NCI-H2196 treated with DMSO at 0.1 percent for 48 hours (cell line): ENCODE data around the gene AHCYL2.
A peak's percentile ranks its signal among the peaks of the same experiment; 100 is the strongest.

Experiments used
- DNase-seq: peaks from one replicate; lab custom pipeline; 2025; ENCODE audit not compliant: unreplicated experiment; lab: John Stamatoyannopoulos, UW

The AHCYL2 gene

DNA sequence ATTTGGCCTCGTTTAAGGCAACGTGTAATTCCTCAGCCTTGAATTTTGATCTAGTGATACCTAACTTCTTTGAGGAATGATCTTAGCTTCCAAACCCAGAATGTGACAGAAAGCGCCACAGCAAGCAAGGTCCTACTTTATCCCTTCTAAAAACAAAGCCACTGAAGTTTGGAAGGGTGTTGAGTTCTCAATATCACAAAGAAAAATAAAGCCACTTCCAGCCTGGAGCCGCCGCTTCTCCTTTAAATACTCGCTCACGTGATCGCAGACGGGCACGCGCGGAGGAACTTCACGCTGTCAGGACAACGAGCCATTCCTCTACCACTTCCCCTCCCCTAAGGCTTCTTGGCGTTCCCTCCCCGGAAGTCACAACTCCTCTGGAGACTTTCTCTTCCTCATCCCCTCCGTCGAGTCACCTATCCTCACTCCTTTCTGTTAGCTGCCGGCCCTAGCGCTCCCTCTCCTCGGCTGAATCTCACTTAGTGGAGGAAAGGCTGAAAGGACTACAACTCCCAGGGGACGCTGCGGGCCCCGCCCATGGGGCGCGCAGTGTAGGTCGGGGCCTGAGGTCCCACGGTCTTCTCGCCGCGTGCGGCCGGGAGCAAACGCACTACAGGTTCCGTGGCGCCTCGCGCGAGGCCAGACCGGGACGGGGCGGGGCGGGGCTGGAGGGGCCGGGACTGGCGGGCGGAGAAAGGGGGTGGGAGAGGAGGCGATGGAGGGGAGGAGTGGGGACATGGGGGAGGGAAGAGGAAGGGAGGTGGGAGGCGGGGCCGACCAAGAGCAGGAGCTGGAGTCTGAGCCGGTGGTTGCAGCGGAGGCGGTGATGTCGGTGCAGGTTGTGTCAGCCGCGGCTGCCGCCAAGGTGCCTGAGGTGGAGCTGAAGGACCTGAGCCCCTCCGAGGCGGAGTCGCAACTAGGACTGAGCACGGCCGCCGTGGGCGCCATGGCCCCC lies at the start of gene AHCYL2:
Gene AHCYL2 (plus strand): TSS at position 780 of the 955 bp plus-strand sequence.
- DNase-seq, result peak; percentile 94

DNA sequence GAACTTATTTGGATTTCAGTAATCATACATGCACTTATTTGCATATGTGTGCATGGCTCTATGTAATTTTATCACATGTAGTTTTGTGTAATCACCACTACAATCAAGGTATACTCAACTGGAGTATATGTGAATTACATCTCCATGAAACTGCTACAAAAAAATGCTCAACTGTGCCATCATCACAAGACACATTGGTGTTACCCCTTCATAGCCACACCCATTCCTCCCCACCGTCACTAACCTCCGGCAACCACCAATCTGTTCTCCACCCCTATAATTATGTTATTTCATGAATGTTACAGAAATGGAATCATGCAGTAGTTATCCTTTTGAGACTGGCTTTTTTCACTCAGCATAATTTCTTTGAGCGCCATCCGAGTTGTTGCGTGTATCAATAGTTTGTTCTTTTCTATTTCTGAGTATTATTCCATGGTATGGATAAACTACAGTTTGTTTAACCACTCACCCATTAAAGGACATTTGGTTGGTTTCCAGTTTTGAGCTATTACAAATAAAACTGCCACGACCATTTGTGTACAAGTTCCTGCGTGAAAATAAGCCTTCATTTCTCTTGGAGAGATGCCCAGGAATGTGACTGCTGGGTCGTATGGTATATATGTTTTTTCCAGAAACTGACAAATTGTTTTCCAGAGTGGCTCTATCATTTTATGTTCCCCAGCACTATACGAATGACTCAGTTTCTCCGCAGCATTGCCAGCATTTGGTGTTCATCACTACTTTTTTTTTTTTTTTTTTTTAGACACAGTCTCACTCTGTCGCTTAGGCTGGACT lies 47.7 kb upstream of the AHCYL2 start:
- no peak for DNase-seq

DNA sequence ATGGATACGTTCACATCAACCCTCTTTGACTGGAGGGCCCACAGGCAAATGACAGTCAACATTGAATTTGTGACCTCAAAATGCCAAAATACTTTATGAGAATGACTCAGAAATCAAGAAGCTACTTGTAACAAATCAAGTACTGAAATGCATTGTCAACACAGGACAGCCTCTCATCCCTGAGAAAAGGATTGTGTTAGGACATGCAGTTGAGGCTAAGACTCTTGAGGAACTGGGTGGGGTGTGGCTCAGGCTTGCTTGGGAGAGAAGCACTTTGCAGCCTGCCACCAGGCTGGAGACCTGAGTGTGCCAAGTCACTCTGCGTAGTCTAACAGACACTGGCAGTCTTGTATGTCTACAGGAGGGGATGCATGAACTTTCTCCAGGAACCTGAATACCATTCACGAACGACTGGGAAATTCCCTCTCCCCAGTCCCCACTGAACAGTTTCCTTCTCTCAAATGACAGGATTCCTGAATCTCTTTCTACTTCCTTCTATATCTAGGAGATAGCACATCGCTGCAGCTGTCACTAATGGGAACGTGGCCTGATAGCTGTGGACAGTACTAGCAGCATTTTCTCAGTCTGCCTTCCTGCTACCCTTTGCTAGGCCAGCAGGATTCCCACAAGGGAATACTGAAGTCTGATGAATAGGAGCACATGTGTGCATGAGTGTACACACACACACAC lies 39.7 kb upstream of the AHCYL2 start:
- DNase-seq, result no peak

DNA sequence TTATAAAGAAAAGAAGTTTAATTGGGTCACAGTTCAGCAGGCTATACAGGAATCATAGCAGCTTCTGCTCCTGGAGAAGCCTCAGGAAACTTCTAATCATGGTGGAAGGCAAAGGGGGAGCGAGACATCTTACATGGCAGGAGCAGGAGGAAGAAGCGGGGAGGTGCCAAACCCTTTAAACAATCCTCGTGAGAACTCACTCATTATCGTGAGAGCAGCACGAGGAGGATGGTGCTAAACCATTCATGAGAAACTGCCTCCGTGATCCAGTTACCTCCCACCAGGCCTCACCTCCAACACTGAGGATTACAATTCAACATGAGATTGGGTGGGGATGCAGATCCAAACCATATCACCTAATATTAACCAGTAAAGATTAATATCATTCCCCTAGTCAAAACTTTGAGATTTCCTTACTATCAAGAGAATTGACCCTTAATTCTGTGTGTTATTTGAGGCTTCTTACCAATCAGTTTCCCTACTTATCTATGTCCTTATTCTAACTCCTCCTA lies 38.0 kb upstream of the AHCYL2 start:
- no peak for DNase-seq

DNA sequence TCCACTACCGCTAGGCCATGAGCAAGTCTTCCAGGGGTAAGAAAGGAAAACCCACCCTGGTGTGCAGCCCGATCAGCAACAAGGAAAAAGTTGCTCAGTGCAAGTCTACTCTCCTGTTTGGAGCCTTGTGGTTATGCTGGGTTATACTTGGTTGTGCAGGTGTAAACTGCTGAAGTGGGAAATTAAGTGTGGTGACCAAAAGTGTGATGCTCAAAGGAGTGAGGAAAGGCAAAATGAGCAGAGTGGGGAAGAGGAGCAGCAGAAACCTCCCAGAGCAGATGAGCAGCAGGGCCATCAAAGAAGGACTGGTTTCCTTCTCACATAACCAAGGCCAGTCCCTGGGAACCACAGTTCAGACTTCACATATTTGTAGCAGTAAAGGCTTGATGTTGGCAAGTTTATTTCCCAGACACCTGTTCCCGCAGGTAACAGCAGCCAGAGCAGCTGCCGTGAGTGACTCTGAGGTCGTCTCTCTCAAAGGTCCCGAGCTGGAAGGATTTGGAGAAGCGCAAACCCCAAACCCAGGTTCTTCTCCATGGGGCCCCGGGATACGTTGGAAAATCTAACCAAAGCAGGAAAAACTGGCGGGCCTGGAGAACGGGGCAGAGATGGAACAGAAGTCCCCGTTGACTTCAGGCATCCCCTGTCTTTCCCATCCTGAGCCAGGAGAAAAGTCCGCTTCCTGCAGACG lies 37.0 kb upstream of the AHCYL2 start:
- DNase-seq, result no peak

DNA sequence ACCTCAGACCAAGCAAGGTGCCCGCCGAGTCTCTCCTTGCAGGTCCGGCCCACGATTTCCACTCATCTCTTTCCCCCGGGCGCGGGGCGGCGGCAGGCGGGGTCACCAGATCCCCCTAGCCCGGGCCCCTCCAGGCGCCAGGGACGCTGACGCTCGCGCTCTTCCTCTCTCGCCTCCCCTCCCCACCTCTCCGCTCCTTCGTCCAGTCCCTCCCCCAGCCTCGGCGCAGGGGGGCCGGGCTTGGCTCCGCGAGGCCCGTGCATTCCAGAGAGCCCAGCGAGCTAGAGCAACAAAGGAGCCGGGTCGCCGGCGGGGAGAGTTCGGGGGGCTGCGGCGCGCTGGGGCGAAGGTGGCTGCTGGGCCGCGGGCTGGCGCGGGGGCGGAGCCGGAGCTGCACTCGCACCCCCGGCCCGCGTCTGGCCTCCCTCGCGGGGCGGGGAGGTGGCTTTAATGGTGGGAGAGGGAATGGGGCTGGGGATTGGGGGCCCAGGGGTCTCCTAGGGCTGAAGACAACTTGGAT lies 36.4 kb upstream of the AHCYL2 start, which contains the start of gene SMO:
Gene SMO (plus strand): TSS at position 262 of the 520 bp plus-strand sequence. CDS start 519 bp downstream, outside the sequence.
- no peak for DNase-seq

DNA sequence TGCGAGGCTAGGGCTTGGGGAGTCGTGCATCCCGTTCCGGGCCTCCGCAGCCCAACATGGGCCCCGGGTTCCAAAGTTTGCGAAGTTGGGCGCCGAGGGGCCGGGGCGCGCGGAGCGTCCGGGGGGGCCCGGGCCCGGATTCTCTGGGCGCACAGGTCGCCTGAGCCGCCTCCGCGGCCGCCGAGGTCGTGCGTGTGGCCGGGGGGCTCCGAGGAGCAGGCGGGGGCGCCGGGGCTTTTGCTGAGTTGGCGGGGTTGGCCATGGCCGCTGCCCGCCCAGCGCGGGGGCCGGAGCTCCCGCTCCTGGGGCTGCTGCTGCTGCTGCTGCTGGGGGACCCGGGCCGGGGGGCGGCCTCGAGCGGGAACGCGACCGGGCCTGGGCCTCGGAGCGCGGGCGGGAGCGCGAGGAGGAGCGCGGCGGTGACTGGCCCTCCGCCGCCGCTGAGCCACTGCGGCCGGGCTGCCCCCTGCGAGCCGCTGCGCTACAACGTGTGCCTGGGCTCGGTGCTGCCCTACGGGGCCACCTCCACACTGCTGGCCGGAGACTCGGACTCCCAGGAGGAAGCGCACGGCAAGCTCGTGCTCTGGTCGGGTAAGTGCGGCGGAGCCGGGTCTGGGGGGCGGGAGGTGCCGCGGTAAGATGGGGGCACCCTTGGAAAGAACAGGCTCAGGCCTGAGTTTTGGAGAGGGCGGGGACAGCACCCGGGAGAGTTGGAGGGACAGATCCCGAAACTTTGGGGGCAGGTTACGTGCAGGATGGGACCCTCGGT lies 35.8 kb upstream of the AHCYL2 start:
- DNase-seq, result no peak

DNA sequence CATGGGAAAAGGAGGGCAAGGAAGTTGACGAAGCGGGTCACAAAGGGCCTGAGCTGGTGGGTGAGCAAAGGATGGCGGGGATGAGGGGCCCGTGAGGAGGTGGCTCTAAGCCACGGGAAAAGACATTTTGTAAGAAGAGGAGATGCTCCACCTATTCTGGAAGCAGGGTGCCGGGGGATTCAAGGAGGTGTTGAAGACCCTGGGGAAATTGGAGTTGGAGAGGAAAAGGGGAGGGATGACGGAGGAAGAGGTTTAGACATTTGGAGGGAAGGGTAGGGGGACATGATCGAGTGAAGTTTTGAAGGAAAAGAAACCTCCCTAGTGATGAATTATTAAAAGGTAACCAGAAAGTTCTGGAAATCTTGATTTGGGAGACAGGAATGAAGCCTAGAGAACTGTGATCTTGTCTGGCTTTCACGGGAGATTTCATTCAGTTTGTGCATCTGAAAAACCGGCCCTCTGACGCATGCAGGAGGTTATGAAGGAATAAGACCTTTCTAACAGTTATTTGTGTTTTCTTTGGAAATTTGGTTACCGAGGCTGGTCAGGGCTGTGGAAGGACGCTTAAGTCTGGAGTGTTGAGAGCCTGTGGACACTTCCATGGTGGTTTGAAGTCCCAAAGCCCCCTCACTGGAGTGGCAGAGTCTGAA lies 35.0 kb upstream of the AHCYL2 start:
- no peak for DNase-seq

DNA sequence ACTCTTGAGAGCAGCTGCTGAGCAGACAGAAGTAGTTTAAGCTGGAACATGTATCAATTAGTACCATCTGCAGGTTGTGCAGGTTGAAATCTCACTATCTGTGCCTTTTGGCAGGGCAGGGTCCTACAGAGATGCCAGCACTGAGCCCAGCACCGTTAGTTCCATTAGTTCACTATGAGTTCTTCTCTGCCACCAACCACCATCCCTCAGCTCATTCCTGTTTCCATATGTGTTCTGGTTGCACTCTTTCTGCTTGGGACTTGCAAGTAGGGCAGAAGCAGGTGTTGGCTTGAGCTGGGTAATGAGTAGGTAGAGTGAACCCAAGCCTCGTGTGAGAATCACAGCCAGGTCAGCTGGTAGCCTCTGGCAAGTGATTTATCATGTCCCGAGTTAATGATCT lies 33.6 kb upstream of the AHCYL2 start:
- no peak for DNase-seq

DNA sequence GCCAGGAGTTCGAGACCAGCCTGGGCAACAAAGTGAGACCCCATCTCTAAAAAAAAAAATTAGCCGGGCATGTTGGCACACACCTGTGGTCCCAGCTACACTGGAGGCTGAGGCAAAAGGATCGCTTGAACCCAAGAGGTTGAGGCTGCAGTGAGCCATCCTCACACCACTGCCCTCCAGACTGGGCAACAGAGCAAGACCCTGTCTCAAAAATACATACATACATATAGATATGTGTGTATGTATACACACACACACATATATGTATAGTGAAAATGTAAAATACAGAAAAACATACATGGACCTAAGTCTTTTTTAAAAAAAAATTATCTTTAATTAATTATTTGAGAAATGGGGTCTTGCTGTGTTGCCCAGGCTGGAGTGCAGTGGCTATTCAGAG lies 30.9 kb upstream of the AHCYL2 start:
- no peak for DNase-seq

DNA sequence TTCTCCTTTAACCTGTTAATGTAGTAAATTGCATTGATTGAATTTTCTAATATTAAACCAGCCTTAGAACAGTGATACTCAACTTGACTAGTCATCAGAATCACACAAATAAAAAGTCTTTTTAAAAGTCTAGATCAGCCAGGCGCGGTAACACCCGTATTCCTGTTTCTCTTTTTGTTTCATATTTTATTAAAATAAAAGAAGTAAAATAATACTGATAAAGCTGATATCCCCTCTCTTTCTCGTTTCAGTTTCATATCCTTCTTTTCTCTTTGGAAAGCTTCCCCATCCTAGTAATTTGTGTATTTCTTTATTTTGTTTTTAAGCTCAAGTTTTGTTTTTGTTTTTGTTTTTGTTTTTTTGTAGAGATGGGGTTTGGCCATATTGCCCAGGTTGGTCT lies 27.1 kb upstream of the AHCYL2 start:
- DNase-seq, result no peak

DNA sequence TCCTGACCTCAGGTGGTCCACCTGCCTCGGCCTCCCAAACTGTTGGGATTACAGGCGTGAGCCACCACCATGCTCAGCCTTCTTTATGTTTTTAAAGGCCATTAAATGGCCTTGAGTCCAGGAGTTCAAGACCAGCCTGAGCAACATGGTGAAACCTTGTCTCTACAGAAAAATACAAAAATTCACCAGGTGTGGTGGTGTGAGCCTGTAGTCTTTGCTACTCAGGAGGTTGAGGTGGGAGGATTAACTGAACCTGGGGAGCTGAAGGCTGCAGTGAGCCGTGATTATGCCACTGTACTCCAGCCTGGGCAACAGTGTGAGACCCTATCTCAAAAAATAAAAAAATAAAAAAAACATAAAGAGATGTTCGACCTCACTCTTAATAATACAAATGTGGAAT lies 25.4 kb upstream of the AHCYL2 start:
- DNase-seq, result no peak

DNA sequence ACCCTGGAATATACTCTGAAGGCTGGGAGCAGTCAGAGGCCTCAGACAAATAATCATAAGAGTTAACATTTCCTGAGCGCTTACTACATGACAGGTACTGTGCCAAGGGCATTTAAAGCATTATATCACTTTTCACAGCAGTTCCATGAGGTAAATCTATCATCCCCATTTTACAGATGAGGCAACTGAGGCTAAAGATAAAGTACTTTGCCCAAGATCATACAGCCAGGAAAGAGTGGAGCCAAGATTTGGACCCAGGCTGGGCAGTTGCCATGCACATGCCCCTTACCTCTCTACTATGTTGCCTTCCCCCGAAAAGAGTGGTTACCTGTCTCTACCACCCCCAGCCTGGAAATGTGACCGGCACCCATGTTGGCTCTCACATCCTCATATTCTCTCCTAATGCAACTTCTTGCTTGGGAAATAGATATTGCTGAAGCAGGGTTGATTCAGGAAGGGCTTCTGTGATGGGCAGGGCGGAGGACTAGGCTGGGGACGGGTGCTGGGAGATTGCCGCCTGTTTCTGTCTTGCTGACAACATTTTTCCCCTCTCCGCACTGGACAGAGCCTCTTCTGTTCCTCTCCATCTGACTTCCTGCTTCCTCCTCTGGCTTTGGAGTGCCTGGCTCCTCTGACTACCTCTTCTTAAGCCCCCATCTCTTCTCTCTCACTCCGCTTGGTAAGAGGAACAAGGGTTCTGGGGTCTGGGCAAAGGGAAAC lies 22.6 kb upstream of the AHCYL2 start:
- no peak for DNase-seq

DNA sequence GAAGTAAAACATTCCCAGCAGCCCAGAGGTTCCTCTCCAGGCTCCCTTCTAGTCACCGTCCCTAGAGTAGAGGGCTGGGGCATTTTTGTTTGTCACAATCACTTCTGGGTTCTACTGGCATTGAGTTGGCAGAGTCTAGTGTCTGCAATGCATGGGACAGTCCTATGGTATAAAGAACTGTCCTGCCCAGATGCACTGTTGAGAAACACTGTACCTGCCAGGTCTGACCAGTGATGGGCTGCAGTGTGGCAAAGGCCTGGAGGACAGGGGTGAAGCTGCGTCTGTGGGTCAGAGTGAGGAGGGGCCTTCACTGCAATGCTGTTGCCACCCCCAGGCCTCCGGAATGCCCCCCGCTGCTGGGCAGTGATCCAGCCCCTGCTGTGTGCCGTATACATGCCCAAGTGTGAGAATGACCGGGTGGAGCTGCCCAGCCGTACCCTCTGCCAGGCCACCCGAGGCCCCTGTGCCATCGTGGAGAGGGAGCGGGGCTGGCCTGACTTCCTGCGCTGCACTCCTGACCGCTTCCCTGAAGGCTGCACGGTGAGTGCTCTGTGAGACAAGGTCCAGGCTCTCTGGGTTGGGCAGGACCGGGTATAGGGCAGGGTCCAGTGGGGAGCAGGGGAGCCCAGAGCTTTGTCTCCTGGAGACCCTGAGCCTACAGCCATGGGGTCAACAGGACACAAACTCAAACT lies 21.6 kb upstream of the AHCYL2 start:
- DNase-seq, result no peak

DNA sequence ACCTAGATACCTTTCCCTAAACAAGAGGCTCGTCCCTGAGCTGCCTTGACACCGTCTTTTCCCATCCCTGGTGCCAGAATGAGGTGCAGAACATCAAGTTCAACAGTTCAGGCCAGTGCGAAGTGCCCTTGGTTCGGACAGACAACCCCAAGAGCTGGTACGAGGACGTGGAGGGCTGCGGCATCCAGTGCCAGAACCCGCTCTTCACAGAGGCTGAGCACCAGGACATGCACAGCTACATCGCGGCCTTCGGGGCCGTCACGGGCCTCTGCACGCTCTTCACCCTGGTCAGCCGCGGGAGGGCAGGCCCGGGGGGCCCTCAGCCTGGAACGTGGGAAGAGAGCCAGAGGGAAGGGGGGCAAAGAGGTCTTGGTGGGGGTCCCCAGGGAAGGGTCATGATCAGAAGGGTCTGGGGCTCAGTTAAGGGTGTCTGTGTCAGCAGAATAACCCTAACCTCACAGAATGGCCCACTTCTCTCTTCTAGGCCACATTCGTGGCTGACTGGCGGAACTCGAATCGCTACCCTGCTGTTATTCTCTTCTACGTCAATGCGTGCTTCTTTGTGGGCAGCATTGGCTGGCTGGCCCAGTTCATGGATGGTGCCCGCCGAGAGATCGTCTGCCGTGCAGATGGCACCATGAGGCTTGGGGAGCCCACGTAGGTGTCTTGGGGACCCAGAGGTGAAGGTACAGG lies 19.6 kb upstream of the AHCYL2 start:
- no peak for DNase-seq

DNA sequence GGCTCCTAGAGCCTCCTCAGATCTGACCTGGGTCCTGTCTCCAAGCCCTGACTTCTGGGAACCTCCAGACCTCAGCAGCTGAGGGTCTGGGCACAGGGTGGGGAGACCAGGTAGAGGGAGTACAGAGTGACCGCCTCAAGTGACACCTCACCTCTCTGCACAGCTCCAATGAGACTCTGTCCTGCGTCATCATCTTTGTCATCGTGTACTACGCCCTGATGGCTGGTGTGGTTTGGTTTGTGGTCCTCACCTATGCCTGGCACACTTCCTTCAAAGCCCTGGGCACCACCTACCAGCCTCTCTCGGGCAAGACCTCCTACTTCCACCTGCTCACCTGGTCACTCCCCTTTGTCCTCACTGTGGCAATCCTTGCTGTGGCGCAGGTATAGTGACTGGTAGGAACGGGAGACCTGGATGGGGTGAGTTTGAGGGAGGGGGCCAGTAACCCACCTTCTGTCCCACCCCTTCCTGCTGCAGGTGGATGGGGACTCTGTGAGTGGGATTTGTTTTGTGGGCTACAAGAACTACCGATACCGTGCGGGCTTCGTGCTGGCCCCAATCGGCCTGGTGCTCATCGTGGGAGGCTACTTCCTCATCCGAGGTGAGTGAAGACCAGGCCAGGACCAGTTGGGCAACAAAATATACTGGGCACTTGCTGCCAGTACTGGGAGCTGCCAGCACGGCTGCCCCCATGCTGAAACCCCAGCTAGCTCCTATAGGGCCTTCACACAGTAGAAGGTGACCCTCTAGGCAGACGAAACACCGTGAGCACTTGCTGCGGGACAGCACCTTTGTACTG lies 18.6 kb upstream of the AHCYL2 start:
- no peak for DNase-seq
